H54 (cell line): ENCODE measurements around the gene CCBE1.

ENCODE experiments used
- DNase-seq: peaks from one replicate; pipeline ENCODE4 v3.0.0; 2011; ENCODE audit warnings: low spot score, mixed read lengths; ENCODE audit not compliant: insufficient read length
- FAIRE-seq: peaks from 3 replicates; lab custom pipeline; 2011; peaks lifted over from hg19 to GRCh38; lab: Jason Lieb, UNC
- POLR2A ChIP-seq: IDR thresholded peaks from 2 replicates; pipeline ENCODE4 v1.6.1; 2011; ENCODE audit warnings: low read depth, mild to moderate bottlenecking, low read length

Gene CCBE1

DNA sequence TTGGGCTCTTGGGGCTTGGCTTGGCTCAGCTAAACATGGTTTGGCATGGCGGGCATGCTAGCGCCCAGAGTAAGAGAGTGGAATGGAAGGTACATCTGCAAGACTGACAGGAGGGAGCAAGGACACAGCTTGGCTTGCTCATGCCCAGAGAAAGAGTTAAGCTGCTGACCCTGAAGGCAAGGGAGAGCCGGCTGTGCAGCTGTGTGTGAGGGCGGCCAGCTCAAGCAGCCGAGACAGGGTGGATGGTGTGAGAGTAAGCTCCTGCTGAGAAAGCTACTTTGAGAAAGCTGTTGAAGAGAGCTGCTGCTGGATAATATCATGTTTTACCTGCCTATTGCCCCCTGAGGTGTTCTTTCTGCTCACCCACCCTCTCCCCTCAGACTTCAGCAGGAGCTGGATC, 135.6 kb downstream of the CCBE1 start:
- no peak for TF ChIP-seq POLR2A
- DNase-seq (no peak), FAIRE-seq (no peak)

DNA sequence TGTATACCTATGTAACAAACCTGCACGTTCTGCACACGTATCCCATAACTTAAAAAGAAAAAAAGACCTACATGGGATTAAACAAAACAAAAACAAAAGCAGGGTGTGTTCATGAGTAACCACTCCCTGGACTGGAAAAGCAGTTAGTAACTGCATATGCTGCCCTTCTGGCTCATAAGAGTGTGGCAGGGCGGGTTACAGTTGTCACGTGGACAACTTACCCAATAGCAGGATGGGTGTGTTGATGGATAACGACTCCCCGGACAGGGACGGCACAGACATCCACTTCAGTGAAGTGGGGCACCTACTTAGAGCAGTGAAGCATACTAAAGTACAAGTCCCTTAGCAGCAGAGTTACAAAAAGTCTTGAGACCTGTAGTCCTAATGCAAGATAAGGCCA, 136.7 kb downstream of the CCBE1 start:
- no peak for TF ChIP-seq POLR2A
- FAIRE-seq: no peak

DNA sequence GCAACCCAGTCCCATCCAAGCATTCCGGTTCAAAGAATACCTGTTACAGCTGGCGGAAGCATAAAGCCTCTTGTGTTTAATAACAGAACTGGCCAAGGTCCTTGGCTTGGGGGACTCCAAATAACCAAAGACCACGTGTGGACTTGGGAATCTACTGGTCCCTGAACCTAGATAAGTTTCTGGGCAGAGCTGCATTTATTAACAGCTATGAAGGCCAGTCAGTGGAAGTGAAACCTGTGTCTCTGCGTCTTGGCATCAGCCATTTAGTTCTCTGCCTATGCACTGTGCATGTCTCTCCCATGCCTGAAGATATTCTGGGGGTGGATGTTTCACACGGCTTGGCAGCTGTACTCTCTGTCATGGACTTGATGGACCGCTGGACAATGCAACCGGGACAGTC, 137.7 kb downstream of the CCBE1 start:
- TF ChIP-seq POLR2A: no peak
- DNase-seq: no peak
- no peak for FAIRE-seq

More for the DNA sequence above, 136.7 kb downstream of the CCBE1 start:
- no peak for DNase-seq

DNA sequence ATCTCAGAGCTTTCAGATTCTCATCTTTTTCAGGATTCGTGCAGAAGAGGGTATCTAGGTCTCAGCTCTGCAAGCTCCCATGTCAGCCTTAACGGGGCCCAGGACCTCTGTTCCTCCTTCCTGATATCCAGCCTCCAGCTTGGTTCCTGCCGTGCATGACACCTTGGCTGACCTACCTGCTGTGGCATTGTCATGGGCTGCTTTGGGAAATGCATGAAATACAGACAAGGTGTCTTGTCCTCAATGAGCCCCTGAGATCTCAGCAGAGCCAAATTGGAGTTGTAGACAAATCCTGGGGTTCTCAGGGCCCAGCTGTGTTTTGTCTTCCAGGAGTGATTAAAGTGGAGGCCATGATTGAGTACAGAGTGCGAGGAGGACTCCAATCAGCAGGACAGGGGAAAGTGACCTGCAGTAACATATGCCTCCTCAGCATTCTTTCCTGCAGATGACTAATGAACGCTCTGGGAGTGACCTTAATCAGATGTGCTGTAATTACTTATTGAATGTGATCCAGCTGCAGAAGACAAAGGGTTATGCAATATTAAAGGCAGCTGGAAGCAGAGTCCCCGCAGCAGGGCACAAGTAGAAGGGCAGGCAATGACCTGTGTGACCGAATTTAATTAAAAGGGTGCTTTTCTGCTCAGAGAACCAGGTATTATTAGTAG, 141.1 kb downstream of the CCBE1 start:
- TF ChIP-seq POLR2A: no peak
- FAIRE-seq (no peak), DNase-seq (no peak)

GRCh38 chr18:59554796-59555335, 142.4 kb downstream of the CCBE1 start:
- FAIRE-seq: no peak
- no peak for TF ChIP-seq POLR2A
- no peak for DNase-seq

DNA sequence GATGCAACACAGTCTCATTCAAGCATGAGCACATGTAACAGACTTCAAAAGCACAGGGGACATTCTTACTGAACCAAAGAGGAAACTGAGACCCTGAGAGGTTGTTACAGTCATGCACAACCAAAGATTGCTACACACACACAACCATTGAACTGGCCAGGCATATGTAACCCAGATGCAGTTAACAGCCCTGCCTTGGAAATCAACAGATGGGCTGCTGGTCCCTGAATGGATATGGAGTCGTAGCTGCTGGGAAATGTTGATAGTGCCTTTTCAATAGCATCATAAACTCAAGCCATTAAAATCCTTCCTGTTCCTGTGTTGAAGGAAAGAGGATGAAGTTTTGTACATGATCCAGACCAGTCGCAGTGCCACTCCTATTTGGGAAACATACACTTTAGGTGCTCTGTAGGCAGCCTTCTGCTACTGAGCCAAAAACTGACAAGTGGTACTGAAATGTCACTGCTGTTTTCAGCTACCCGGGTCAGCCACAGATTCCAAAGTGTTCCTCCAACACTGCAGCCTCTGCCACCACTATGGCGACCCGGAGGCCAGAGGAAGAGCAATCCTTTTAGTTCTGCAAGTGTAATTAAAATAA, 143.9 kb downstream of the CCBE1 start:
- no peak for TF ChIP-seq POLR2A
- DNase-seq: no peak
- no peak for FAIRE-seq

GRCh38 chr18:59551902-59552635, 145.2 kb downstream of the CCBE1 start:
- FAIRE-seq (no peak), DNase-seq (no peak)
- TF ChIP-seq POLR2A: no peak

GRCh38 chr18:59550174-59550516, 147.1 kb downstream of the CCBE1 start:
- no peak for TF ChIP-seq POLR2A
- no peak for DNase-seq
- no peak for FAIRE-seq

- no peak for TF ChIP-seq POLR2A
- FAIRE-seq (no peak), DNase-seq (no peak)
Measured at GRCh38 chr18:59549503-59550173, 147.6 kb downstream of the CCBE1 start.

GRCh38 chr18:59547581-59548182, 149.5 kb downstream of the CCBE1 start:
- DNase-seq: no peak
- TF ChIP-seq POLR2A: no peak
- no peak for FAIRE-seq

- FAIRE-seq (no peak), DNase-seq (no peak)
- TF ChIP-seq POLR2A: no peak
Measured at GRCh38 chr18:59546188-59546587, 151.0 kb downstream of the CCBE1 start.

DNA sequence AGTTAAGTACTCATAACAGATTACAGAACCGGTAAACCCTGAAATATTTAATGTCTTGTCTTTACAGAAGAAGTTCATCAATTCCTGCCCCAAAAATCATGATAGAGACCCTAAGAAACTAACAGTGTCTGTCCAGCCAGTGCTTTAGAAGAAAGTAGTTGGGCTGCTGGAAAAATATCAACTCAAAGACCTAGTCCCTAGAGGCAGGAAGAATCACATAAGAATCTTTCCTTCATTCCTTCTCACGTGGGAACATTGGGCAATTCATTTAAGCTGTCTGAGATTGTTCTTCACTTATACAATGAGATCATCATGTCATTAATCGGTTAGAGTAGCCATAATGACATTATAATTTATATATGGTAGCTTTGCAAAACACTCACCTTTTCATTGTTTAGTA, 156.4 kb downstream of the CCBE1 start:
- FAIRE-seq: no peak
- TF ChIP-seq POLR2A: no peak
- DNase-seq: no peak

DNA sequence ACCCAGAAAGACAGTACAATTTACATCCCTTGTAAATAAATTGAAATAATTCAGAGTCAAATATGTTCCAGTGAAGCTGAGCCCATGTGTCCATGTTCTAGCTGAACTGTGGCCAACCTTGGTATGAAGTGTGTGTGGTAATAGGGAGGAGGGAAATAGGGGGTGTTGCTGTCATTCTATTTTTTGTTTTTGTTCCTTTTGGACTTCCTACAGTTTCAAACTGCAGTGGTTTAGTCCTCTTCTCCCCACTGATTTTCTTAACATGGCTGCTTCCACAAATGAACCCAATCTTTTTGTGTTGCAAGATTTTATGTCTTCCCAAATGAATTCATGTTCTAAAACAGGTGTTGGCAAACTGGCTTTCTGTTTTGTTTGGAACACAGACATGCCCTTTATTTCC, 156.9 kb downstream of the CCBE1 start:
- DNase-seq (no peak), FAIRE-seq (no peak)
- TF ChIP-seq POLR2A: no peak
